A673 (cell line): Measurements from ENCODE around the gene MPZL2. TPM values are rescaled to one million over a fixed set of nuclear protein-coding genes. Genes with fewer than 3 reads are reported as not detected.

Experiments
- BruUV-seq: library from RNA; stranded (reverse); fragments of 400-500 nt; replicated peaks from 2 replicates; lab custom pipeline; 2021; lab: Mats Ljungman, UMichigan
- CTCF ChIA-PET: fragments of 300-600 bp; sonication (Branson Sonifier 250); formaldehyde crosslinking; loops from one replicate; lab custom pipeline; 2022; ENCODE audit warnings: antibody characterized with exemption; lab: Charles Lee
- POLR2A ChIA-PET: fragments of 300-600 bp; sonication (Branson Sonifier 250); formaldehyde crosslinking; loops from one replicate; lab custom pipeline; 2022; ENCODE audit warnings: antibody characterized with exemption; ENCODE audit not compliant: low non-redundant PET; lab: Charles Lee
- DNase-seq: peaks from one replicate; pipeline ENCODE4 v3.0.0-alpha.2; 2015; ENCODE audit warnings: low spot score
- H3K27ac ChIP-seq: fragments of 200-600 bp; sonication (generic); 2 replicates; pipeline ENCODE4 v1.5.1; 2016; ENCODE audit warnings: mixed run types, low read depth, mild to moderate bottlenecking, mixed read lengths, antibody characterized with exemption, low read length; ENCODE audit not compliant: poor library complexity, severe bottlenecking
- H3K27me3 ChIP-seq: fragments of 200-600 bp; sonication (generic); replicated peaks from 2 replicates; pipeline ENCODE4 v1.6.1; 2017; ENCODE audit warnings: mixed run types, low read depth, mild to moderate bottlenecking, mixed read lengths, antibody characterized with exemption, low read length; ENCODE audit not compliant: insufficient read depth, poor library complexity
- H3K36me3 ChIP-seq: fragments of 200-600 bp; sonication (generic); 2 replicates; pipeline ENCODE4 v1.6.1; 2016; ENCODE audit warnings: mixed run types, mild to moderate bottlenecking, mixed read lengths, antibody characterized with exemption, low read length; ENCODE audit not compliant: insufficient read depth, poor library complexity, severe bottlenecking
- H3K4me1 ChIP-seq: fragments of 200-600 bp; sonication (generic); 2 replicates; pipeline ENCODE4 v1.6.1; 2017; ENCODE audit warnings: mixed run types, mild to moderate bottlenecking, mixed read lengths, antibody characterized with exemption, low read length; ENCODE audit not compliant: insufficient read depth, poor library complexity, severe bottlenecking
- H3K4me3 ChIP-seq: fragments of 200-600 bp; sonication (generic); 2 replicates; pipeline ENCODE4 v1.5.1; 2016; ENCODE audit warnings: low read depth, mixed run types, mild to moderate bottlenecking, mixed read lengths, low read length; ENCODE audit not compliant: poor library complexity, severe bottlenecking
- H3K9me3 ChIP-seq: fragments of 200-600 bp; sonication (generic); 2 replicates; pipeline ENCODE4 v1.6.1; 2016; ENCODE audit warnings: mixed run types, low read depth, mild to moderate bottlenecking, mixed read lengths, antibody characterized with exemption, low read length; ENCODE audit not compliant: poor library complexity, severe bottlenecking
- CTCF ChIP-seq: fragments of 300-800, 200-600 bp; sonication (generic); conservative IDR thresholded peaks from 2 replicates; pipeline ENCODE4 v1.5.1; 2017; ENCODE audit warnings: low read depth, mild to moderate bottlenecking, antibody characterized with exemption, low read length, moderate library complexity, mixed read lengths
- EZH2 ChIP-seq: fragments of 200-600 bp; sonication (generic); IDR thresholded peaks from 2 replicates; pipeline ENCODE4 v1.6.1; 2017; ENCODE audit warnings: borderline replicate concordance, low read depth, mild to moderate bottlenecking, mixed read lengths, antibody characterized with exemption, low read length; ENCODE audit not compliant: poor library complexity, severe bottlenecking
- intact Hi-C: fragments of 100-400 bp; cut with micrococcal nuclease; formaldehyde crosslinking; loops from one replicate; pipeline ENCODE4 v1.10.0; 2022; ENCODE audit not compliant: unreplicated experiment
- total RNA-seq: library from RNA; stranded (reverse); gene quantifications from 2 replicates; pipeline ENCODE4 v1.2.3, GENCODE V29; 2021

The MPZL2 gene
- total RNA-seq, 1 experiment from 2014 or later = not detected

GRCh38 chr11:118205606-118206378, 58.3 kb downstream of the MPZL2 start:
- peaks cover 60% of the 10 kb centered on the region for H3K27me3 ChIP-seq
- no peak overlapping the region for H3K27ac ChIP-seq
- DNase-seq = no peak
- no TSS peak for BruUV-seq
- H3K9me3 ChIP-seq = no peaks in the 10 kb centered on the region
- no peaks in the 10 kb centered on the region for H3K4me1 ChIP-seq
- CTCF ChIA-PET = no interaction called here
- H3K36me3 ChIP-seq = no peaks in the 10 kb centered on the region
- no peak overlapping the region for H3K4me3 ChIP-seq
- intact Hi-C loops = no loop called here
- POLR2A ChIA-PET = no interaction called here
- no peak for TF ChIP-seq EZH2
- TF ChIP-seq CTCF = no peak

Other genes with a start within 250 kb of the MPZL2 start
- gene TMPRSS4, start 187.2 kb downstream of the MPZL2 start, total RNA-seq = not detected in 2 replicates
- gene SMIM35, start 177.3 kb downstream of the MPZL2 start, total RNA-seq = not detected in 2 replicates
- gene SCN4B, start 111.5 kb downstream of the MPZL2 start, total RNA-seq = 0.74 and 1.8 TPM in 2 replicates
- gene SCN2B, start 87.7 kb downstream of the MPZL2 start, total RNA-seq = not detected in 2 replicates
- not detected in 2 replicates for gene JAML, start 39.3 kb downstream of the MPZL2 start, total RNA-seq
- 0.33 and 0.52 TPM in 2 replicates for gene MPZL3, start 11.9 kb downstream of the MPZL2 start, total RNA-seq
- gene CD3E, start 40.4 kb upstream of the MPZL2 start, total RNA-seq = not detected in 2 replicates
- not detected in 2 replicates for gene CD3D, start 78.4 kb upstream of the MPZL2 start, total RNA-seq
- gene CD3G, start 80.0 kb upstream of the MPZL2 start, total RNA-seq = not detected in 2 replicates
- 52.0 and 54.2 TPM in 2 replicates for gene UBE4A, start 95.3 kb upstream of the MPZL2 start, total RNA-seq
- 303 and 334 TPM in 2 replicates for gene ATP5MG, start 137.3 kb upstream of the MPZL2 start, total RNA-seq
- 116 and 121 TPM in 2 replicates for gene KMT2A, start 172.2 kb upstream of the MPZL2 start, total RNA-seq